Measurements from ENCODE around the gene MPIG6B.

The MPIG6B gene

GRCh38 chr6:31723245-31723979 is at the start of gene MPIG6B:
Gene MPIG6B (plus strand): TSS chr6:31723373. CDS start chr6:31723384, 11 bp downstream.
- no peak for TF ChIP-seq EZH2 (IDR thresholded peaks at IDR 0.05; ENCODE audit: borderline replicate concordance, low read length)
- TF ChIP-seq, protein P1, sequence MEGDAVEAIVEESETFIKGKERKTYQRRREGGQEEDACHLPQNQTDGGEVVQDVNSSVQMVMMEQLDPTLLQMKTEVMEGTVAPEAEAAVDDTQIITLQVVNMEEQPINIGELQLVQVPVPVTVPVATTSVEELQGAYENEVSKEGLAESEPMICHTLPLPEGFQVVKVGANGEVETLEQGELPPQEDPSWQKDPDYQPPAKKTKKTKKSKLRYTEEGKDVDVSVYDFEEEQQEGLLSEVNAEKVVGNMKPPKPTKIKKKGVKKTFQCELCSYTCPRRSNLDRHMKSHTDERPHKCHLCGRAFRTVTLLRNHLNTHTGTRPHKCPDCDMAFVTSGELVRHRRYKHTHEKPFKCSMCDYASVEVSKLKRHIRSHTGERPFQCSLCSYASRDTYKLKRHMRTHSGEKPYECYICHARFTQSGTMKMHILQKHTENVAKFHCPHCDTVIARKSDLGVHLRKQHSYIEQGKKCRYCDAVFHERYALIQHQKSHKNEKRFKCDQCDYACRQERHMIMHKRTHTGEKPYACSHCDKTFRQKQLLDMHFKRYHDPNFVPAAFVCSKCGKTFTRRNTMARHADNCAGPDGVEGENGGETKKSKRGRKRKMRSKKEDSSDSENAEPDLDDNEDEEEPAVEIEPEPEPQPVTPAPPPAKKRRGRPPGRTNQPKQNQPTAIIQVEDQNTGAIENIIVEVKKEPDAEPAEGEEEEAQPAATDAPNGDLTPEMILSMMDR (IDR thresholded peaks at IDR 0.05; ENCODE audit: low read length), result no peak
- no peaks in the 10 kb centered on the region for H3K9me2 ChIP-seq (ENCODE audit: low read depth, low read length)
- H3F3A ChIP-seq (ENCODE audit: insufficient read depth, low read length), result peaks cover 5% of the 10 kb centered on the region; the same call in 1 of the 2 replicates
- peaks cover 20% of the 10 kb centered on the region for H3K4me1 ChIP-seq (ENCODE audit: insufficient read depth, low read length, severe bottlenecking)
- no peak within 1 kb of the TSS for H3K27ac ChIP-seq (ENCODE audit: low read depth, low read length, poor library complexity, severe bottlenecking)
- H2AFZ ChIP-seq (ENCODE audit: low read length), result no peak within 1 kb of the TSS
- H3K9me3 ChIP-seq (ENCODE audit: low read length), result no peaks in the 10 kb centered on the region
- H3K9ac ChIP-seq (ENCODE audit: low read length), result no peak within 1 kb of the TSS
- H3K4me2 ChIP-seq (ENCODE audit: low read length), result no peak within 1 kb of the TSS
- no peaks in the 10 kb centered on the region for H4K20me1 ChIP-seq (ENCODE audit: insufficient read depth, low read length)
- no peaks in the 10 kb centered on the region for H3K79me2 ChIP-seq (ENCODE audit: insufficient read depth, low read length)
- 0 out of 2 replicates have a peak, but pooled peaks cover 3% of the 10 kb centered on the region for H3K27me3 ChIP-seq (ENCODE audit: insufficient read depth, low read length)
- H3K4me3 ChIP-seq (ENCODE audit: low read depth, low read length, poor library complexity, severe bottlenecking), result no peak within 1 kb of the TSS
- peaks cover 8% of the 10 kb centered on the region; the same call in 1 of the 2 replicates for H3K36me3 ChIP-seq (ENCODE audit: insufficient read depth, low read length)

DNA sequence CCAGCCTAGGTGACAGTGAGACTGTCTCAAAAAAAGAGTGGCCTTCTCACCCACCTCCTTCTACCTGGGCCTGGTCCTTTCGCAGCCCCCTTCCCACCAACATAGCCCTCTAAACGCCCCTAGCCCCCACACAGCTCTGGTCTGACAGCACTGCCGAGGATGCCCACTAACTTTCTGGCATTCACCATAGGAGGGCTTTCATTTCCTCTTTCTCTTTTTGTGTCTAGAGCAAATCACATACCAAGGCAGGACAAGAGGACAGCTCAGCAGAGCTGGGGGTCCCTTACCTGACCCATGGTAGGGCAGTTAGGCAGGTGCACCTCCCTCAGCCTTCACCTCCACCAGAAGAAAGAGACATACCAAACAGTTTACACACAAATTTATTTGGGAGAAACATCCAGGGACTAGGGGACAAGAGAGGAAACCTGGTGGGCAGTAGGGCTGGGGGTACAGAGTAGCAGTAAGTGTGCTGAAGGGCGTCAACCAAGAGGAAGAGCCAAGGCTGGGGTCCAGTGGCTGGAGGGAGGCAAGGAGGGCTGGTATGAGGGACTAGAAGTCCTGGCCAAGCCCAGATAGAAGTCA is 46.8 kb upstream of the MPIG6B start:
- no peaks in the 10 kb centered on the region for H3K79me2 ChIP-seq (ENCODE audit: insufficient read depth, low read length)
- no peaks in the 10 kb centered on the region for H3K9me2 ChIP-seq (ENCODE audit: low read depth, low read length)
- H3K27ac ChIP-seq (ENCODE audit: low read depth, low read length, poor library complexity, severe bottlenecking), result no peak overlapping the region
- H3K9ac ChIP-seq (ENCODE audit: low read length), result no peak overlapping the region
- no peak overlapping the region for H3K4me3 ChIP-seq (ENCODE audit: low read depth, low read length, poor library complexity, severe bottlenecking)
- no peak overlapping the region for H2AFZ ChIP-seq (ENCODE audit: low read length)
- no peak overlapping the region for H3K4me2 ChIP-seq (ENCODE audit: low read length)
- no peaks in the 10 kb centered on the region for H3F3A ChIP-seq (ENCODE audit: insufficient read depth, low read length)
- H3K4me1 ChIP-seq (ENCODE audit: insufficient read depth, low read length, severe bottlenecking), result peaks cover 14% of the 10 kb centered on the region
- H3K27me3 ChIP-seq (ENCODE audit: insufficient read depth, low read length), result no peaks in the 10 kb centered on the region
- no peak for TF ChIP-seq EZH2 (IDR thresholded peaks at IDR 0.05; ENCODE audit: borderline replicate concordance, low read length)
- TF ChIP-seq, protein P1 (IDR thresholded peaks at IDR 0.05; ENCODE audit: low read length), result no peak
- H3K36me3 ChIP-seq (ENCODE audit: insufficient read depth, low read length), result peaks cover 21% of the 10 kb centered on the region
- H4K20me1 ChIP-seq (ENCODE audit: insufficient read depth, low read length), result no peaks in the 10 kb centered on the region
- H3K9me3 ChIP-seq (ENCODE audit: low read length), result no peaks in the 10 kb centered on the region

DNA sequence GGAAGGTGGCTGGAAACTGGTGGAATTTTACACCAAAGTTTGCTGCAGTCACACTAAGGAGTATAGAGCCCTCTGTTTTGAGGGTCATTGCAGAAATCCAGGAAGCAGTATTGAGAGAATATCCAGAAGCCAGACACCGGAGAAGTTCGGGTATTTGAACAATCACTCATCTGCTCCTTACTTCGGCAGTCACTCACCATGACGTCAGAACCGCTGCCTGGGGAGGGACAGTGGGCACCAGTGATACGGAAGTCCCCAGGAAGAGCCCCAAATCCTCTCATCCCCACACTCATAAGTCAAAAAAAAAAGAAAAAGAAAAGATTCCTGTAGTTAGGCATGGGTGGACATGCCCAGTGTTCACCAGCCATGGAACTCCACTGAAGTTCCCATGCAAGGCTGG is 46.3 kb upstream of the MPIG6B start:
- H3K27ac ChIP-seq (ENCODE audit: low read depth, low read length, poor library complexity, severe bottlenecking), result no peak overlapping the region
- H3K4me1 ChIP-seq (ENCODE audit: insufficient read depth, low read length, severe bottlenecking), result peaks cover 16% of the 10 kb centered on the region
- H3K36me3 ChIP-seq (ENCODE audit: insufficient read depth, low read length), result peaks cover 16% of the 10 kb centered on the region
- no peaks in the 10 kb centered on the region for H3K79me2 ChIP-seq (ENCODE audit: insufficient read depth, low read length)
- no peak for TF ChIP-seq EZH2 (IDR thresholded peaks at IDR 0.05; ENCODE audit: borderline replicate concordance, low read length)
- TF ChIP-seq, protein P1 (IDR thresholded peaks at IDR 0.05; ENCODE audit: low read length), result no peak
- H4K20me1 ChIP-seq (ENCODE audit: insufficient read depth, low read length), result no peaks in the 10 kb centered on the region
- H3K27me3 ChIP-seq (ENCODE audit: insufficient read depth, low read length), result no peaks in the 10 kb centered on the region
- H3K9me3 ChIP-seq (ENCODE audit: low read length), result no peaks in the 10 kb centered on the region
- no peak overlapping the region for H3K4me3 ChIP-seq (ENCODE audit: low read depth, low read length, poor library complexity, severe bottlenecking)
- H2AFZ ChIP-seq (ENCODE audit: low read length), result no peak overlapping the region
- H3K4me2 ChIP-seq (ENCODE audit: low read length), result no peak overlapping the region
- H3K9ac ChIP-seq (ENCODE audit: low read length), result no peak overlapping the region
- no peaks in the 10 kb centered on the region for H3F3A ChIP-seq (ENCODE audit: insufficient read depth, low read length)
- H3K9me2 ChIP-seq (ENCODE audit: low read depth, low read length), result no peaks in the 10 kb centered on the region
